HG03575 (cell line): ENCODE data around the gene CSMD2.

Experiments
- ATAC-seq: cut with Tn5 transposase; IDR thresholded peaks from one replicate; pipeline ENCODE4 v1.9.1; 2021; ENCODE audit not compliant: unreplicated experiment, insufficient number of reproducible peaks, low FRiP score; ENCODE audit errors: extremely low read depth

Gene CSMD2

DNA sequence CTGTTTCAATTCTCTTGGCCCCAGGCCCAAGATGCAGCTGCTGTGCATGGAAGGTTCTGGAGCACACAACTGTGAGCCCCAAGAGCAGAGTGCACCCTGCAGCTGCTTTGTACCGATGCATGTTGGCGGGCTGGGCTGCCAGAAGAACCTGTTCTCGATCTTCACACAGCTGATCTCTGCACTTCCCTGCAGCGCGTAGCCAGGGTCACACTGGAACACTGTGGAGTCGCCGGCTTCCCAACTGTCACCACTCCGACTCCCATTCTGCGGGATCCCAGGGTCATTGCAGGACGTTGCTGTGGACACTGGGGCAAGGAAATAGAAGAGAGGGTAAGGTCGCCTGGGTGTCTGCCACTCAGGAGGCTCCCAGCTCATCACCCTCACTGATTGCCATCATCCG, 507.2 kb downstream of the CSMD2 start:
- ATAC-seq = no peak

DNA sequence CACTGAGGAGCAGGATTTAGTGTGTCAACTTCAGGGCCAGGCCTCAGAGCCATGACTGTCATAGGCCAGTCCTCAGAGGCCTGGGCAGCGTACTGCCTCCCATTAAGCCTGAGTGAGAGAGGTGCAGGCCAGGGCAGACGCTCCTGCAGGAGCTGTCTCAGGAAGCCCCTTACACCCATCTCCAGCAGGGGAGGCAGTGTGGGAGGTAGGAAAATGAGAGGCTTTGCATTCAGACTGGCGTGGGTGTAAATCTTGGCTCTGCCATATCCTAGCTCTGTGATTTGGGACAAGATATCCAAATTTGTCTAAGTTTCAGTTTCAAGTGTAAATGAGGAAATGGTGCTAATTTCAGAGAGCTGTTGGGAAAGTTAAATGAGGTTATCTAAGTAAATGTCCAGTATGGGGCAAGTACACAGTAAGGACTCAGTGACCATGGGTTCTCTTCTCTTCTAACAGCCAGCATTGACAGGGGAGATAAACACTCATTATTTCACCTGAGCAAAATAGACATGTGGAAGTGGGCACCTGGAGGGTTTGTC, 508.5 kb downstream of the CSMD2 start:
- ATAC-seq = no peak

DNA sequence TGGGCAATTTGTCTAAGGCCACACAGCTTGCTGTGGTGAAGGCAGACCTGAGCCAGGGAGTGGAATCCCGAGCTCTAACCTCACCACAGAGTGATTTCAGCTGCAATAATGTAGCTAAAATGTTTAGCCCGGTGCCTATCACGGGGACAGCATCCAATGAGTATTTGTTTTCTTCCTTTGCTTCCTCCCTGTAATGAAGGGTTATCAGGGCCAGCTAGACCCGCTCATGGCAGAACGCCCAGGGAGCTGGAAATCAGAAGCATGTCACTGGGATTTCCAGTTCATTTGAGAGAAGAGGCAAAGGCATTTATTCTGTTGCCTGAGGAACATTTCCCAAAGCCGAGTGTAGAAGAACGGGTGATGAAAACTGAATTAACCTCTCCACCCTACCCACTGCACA, 509.5 kb downstream of the CSMD2 start:
- ATAC-seq = no peak

DNA sequence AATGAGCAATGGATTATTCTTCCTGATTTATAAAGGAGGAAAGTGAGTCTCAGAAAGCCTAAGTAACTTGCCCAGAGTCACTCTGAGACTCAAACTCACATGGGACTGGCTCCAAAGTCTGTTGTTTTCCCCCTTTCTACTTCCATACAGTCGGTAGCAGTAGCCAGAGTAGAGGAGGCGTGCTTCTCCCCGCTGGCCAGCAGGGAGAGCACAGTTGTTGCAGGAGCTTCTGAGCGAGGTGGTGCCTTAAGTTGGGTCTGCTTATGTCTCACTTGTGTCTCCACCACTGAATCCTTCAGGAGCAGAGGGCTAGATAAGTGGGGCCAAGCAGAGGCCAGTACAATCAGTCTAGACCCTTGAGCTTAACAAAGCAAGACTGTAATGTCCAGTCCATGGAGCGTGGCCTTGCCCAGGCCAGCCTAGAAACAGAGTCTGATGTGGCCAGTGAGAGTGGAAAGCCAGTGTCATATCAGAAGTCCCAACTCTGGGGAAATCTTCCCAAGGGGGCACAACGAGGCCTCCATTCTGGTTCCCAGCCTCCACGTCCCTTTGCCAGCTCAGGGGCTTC, 510.7 kb downstream of the CSMD2 start:
- ATAC-seq = no peak

DNA sequence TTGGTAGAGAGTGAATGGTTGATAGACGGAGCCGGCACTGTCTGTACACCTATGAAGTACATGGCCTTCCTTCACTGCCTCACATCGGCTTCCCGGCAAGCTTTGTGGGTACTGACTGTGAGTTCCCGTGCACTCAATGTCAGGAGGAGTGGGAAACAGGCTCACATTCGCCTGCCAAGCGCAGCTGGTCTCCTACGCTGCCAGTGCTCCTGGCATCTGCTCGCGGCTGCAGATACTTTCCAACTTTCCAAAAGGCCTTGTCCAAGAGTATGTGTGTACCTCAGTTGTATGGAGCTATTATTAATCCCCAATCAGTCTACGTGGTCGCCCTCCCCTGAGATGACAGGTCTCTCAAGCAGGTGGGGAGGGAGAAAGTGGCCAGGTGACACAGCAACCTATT, 511.8 kb downstream of the CSMD2 start:
- no peak for ATAC-seq

DNA sequence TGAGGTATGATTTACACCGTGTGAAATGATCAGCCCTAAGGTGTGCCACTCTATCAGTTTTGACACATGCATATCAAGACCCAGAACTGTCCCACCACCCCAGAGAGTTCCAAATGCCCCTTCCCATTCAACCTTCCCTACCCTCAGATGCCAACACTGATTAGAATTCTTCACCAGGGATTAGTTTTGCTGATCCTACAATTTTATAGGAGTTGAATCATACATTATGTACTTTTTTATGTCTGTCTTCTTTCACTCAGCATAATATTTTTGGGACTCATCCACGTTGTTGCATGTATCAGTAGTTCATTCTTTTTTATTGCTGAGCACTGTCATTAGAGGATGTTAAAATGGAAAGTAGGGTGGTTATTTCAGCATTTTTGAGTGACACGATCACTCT, 514.3 kb downstream of the CSMD2 start:
- ATAC-seq = no peak

DNA sequence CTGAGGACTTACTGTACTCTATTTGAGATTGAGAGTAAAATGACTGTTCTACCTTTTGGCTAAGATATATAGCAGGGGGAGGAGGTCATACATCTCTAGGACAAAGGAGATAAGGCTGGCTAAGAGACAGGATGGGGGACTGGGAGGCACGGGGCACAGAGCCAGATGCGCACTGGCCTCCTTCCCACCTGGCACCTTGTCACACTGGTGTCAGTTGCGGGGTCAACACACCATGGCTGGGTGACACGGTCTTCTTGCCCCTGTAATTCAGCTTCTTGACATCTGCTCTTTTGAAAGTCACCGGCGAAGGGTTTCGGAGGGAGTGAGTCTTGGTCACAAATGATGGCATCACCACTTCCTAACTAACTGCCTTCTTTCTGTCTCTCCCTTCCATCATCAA, 515.3 kb downstream of the CSMD2 start:
- ATAC-seq = no peak

DNA sequence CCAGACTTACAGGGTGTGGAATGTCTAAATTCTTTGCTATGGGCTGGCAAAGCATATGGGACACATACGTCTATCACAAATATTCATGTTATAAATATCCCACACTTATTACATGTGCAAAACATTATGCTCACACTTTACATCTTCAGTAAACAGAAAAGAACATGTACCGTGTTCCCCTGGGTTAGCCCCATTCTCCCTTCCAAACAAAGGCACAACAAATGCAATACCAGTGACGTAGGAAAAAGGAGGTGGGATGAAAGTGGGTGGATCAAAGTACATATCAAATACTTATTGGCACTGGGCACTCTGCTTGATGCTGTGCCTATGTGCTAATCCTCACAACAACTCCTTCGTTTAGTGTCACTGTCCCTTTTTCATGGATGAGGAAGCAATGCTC, 521.8 kb downstream of the CSMD2 start:
- ATAC-seq = no peak

DNA sequence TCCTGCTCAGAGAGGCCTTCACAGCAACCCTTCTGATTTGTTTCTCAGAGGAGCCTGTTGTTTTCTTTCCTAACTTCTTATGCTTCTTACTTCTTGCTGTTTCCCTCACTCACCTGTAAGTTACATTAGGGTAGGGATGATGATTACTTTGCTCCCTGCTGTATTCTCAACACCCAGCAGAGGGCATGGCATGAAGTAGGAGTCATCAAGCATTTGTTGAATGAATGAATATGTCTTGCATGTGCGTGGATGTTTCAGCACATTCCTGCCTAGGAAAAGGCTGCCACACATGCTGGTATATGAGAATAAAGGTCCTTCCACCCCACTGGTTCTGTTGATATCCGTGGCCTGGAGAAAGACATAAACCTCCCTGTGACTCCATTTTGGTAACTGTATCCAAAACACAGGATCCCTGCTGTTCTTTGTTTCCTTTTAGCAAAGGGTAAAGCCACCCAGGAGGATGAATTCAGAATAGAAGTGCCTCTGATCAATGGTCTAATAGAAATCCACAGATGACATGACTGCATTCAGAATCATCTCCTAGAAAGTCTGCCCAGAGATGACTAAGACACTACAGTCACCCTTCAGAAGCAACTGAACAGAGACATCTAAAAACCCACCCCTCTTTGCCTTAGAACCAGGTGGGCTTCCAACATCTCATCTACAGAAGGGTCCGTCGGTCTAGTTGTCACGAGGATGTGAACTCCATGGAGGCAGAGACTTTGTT, 523.8 kb downstream of the CSMD2 start:
- ATAC-seq = no peak

DNA sequence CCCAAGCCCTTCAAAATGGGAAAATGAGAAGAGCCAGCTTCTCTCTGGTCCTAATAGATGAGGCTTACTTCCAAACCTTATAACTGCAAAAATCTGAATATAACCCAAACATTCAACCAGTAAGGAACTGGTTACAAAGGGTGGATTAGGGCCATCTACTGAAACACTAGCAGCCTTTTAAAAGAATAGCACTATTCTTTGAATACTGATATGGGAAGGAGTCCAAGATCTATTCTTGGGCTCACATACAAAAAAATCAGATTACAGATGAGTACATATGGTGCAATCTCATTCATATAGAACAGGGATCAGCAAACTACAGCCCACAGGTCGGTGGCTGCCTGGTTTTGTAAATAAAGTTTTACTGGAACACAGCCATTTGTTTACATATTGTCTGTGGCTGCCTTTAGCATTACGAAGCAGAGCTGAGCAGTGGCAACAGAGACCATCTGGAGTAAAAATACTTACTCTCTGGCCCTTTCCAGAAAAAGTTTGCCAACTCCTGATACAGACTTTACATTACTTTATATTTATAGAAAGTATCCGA, 524.8 kb downstream of the CSMD2 start:
- no peak for ATAC-seq

DNA sequence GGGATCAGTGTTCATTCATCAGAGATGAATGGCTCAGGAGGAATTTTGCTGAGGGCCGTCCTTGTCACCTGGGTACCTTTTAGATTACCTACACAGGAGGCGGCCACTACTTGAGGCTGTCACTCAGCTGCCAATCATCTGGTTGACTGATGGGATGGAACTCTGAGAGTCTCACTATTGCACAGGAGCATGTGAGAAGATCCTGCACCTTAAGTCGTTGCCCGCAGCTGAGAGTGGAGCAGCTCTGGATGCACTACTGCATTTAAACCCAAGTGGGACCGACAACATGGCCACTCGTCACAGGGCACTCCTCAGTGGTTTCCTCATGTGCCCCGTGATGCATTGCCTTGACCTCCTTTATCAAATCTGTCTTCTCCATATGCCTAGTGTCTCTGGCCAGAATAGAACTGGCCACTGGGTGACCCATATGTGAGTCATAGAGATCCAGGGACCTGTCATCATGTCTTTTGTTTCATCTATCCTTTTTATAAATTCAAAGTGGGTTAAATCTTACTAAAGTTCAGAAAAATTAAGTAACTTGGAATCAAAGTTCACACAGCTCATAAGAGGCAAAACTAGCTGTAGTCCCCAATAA, 527.1 kb downstream of the CSMD2 start:
- ATAC-seq = no peak

DNA sequence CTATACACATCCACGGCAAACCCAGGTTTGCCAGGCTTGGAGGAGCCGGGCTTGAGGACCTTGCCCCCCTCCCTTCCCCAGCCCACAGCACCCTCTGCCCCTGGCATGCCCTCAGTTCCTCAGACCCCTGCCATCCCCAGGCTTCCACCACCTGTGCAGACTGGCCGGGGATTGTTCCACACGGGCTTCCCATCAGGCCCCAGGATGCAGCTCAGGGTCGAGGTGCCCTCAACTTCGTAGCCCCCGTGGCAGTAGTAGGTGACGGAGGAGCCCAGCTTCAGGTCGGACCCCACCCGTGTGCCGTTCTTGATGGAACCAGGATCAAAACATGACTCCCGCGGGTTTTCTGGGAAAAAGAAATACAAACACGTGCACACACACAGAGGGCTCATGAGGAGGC, 528.8 kb downstream of the CSMD2 start:
- ATAC-seq = no peak

DNA sequence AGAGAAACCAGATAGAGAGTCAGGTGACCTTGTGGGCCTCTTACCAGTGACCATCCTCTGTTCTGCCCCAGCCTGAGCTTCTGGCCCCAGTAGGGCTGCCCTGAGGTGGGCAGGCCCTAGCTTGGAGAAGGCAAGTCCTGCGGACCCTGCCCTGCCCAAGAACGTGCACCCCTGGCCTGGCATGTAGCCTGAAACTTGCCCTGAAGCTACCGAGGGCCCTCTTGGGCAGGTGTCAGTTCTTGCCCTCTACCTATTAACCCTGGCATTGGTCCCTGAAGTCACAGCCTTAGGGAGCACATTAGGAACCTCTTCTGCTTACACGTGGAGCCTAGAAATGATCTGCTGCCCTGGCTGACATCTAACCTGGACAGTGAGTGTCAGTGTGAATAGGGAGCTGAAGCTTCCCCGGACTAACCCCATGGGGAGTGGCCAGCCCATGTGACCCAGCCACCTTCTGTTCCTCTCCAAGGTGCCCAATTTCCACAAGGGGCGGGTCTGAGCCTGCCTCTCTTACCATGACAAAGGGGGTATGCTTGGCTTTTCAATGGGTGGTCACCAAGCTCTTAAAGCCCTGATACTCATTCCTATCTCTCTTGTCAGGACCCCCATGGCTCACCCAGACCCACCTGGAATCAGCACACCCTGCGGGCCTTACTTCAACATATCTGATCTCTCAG, 529.6 kb downstream of the CSMD2 start:
- ATAC-seq = no peak

DNA sequence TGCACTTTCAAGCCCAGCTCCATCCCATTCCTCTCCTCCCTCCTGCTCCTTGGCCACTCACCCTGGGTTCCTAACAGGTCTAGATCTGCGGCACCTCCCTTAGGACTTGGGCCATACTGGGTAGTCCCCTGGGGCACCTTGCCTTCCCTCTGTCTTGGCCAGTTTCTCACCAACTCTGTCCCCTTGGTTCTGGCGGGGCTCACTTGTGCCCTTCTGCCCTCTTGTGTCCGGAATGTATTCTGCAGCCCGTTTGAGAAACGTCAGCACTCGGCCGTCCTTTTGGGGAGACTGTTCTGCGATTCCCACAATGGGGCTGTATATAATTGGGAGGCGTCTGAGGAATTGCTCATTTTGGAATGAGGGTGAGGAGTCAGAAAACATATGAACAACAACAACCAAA, 530.2 kb downstream of the CSMD2 start:
- no peak for ATAC-seq

DNA sequence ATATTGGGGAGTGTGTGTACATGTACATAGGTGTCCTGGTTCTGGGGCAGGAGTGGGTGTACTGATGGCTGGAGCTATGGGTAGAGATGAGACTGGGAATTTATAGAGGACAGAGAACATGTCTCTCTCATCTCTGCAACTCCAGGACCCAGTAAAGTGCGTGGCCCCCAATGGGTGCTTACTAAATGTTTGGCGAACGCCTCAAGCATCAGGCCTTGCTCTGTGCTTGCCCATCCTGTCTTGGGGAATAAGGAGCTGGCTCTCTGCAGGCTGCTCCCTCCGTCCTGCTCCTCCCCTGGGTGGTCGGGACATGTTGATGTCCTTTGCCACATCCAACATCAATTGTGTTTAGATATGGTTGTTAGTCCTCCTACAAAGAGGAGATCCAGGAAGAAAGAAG, 530.9 kb downstream of the CSMD2 start:
- no peak for ATAC-seq

DNA sequence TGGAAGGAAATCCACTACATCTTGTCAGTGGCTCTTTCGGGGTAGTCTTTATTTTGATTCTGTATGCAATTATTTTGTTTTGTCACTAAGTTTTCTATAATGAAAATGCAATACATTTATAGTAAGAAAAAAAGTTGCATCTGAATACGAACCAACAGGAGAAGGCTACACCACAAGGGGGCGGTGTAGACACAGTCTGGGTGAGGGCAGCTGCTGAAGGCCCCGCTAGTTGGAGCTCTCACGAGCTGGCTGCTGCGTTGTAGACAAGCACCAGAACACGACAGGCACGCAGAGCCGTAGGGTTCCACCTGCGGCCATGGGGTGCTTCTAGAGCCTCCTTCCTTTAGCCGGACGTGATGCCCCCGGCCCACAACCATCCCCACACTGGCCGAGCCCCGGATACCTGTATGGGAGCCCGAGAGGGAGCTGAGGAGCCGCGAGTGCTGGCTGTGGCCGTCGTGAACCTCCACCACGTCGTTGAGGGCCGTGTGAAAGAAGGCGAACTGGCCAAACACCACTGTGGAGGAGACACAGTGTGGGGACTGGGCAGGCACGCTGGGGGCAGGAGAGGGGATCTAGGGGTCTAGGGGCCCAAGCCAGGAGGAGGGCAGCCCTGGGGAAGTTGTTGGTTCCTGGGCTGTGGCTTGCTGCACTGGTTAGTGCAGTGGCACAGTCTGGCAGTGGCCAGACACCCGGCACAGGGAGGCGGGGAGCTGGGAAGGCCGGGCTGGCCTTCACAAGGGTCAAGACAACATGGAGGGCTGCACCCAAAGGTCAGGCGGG, 531.8 kb downstream of the CSMD2 start:
- ATAC-seq = no peak

DNA sequence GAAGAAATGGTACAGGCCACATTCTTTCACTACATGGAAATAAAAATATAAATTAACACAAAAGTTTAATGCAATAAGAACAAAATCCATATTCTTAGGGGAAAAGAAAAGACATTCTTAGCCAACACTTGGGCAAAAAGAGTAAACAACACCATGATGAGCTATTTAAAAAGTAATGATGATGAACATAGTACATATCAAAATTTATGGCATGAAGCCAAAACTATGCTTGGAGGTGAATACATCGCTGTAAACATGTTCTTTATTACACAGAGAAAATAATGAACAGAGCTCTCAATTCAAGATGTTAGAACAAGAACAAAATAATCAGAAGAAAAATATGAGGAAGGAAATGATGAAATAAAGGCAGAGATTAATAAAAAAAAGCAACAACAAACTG, 534.3 kb downstream of the CSMD2 start:
- no peak for ATAC-seq

DNA sequence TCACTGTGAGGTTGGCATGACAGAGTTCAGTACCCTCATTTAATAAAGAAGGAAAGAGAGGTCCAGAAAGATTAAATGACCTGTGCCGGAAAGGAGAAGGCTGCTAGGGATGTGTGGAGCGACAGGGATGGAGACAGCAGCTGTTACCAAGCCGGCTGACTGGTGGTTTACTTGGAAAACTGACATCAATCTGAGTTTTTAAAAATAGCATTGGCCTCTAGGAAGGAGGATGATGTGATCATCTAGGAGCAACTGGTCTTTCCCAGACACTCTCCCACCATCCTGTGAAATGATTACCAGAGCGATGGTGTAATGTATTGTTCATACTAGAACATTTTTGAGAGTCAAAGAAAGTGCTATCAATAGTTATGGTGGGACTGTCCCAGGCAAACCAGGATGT, 538.2 kb downstream of the CSMD2 start:
- no peak for ATAC-seq
